GM19395 (cell line): Measurements from ENCODE around the gene USP46.

ENCODE experiments used
- ATAC-seq: cut with Tn5 transposase; IDR thresholded peaks from one replicate; pipeline ENCODE4 v1.9.1; 2021; ENCODE audit warnings: mild to moderate bottlenecking, moderate library complexity; ENCODE audit not compliant: unreplicated experiment

The USP46 gene

GRCh38 chr4:52576961-52577623, 82.0 kb downstream of the USP46 start:
- ATAC-seq = no peak

- ATAC-seq = no peak
These were observed 82.8 kb downstream of the USP46 start for GRCh38 chr4:52576326-52576725.

GRCh38 chr4:52575406-52575805, 83.7 kb downstream of the USP46 start:
- ATAC-seq = no peak

GRCh38 chr4:52574036-52574435, 85.1 kb downstream of the USP46 start:
- ATAC-seq = no peak

- ATAC-seq = no peak
These were observed 85.5 kb downstream of the USP46 start for GRCh38 chr4:52573551-52573950.

GRCh38 chr4:52572936-52573485, 86.1 kb downstream of the USP46 start:
- ATAC-seq = no peak

- ATAC-seq = no peak
These were observed 90.8 kb downstream of the USP46 start for GRCh38 chr4:52568351-52568750.

GRCh38 chr4:52566136-52567031, 92.7 kb downstream of the USP46 start:
- no peak for ATAC-seq

GRCh38 chr4:52560844-52561280, 98.2 kb downstream of the USP46 start:
- no peak for ATAC-seq

- ATAC-seq = no peak
These were observed 103.8 kb downstream of the USP46 start for GRCh38 chr4:52555356-52555716.

- no peak for ATAC-seq
These were observed 104.3 kb downstream of the USP46 start for GRCh38 chr4:52554612-52555355.

GRCh38 chr4:52552778-52553177, 106.3 kb downstream of the USP46 start:
- no peak for ATAC-seq

GRCh38 chr4:52551487-52551886, 107.6 kb downstream of the USP46 start:
- no peak for ATAC-seq

GRCh38 chr4:52550186-52550585, 108.9 kb downstream of the USP46 start:
- ATAC-seq = no peak

GRCh38 chr4:52548818-52549570, 110.1 kb downstream of the USP46 start:
- no peak for ATAC-seq

- ATAC-seq = no peak
These were observed 112.7 kb downstream of the USP46 start for GRCh38 chr4:52546449-52546848.

GRCh38 chr4:52545099-52546069, 113.7 kb downstream of the USP46 start:
- ATAC-seq = peak; percentile 91
